SH-SY5Y (cell line): ENCODE data around the gene PDE4D.

ENCODE experiments used
- GATA2 ChIP-seq: IDR thresholded peaks from 2 replicates; pipeline ENCODE4 v1.6.1; 2011; ENCODE audit warnings: mild to moderate bottlenecking, low read depth, low read length
- GATA3 ChIP-seq: IDR thresholded peaks from 2 replicates; pipeline ENCODE4 v1.6.1; 2011; ENCODE audit warnings: low read depth, mild to moderate bottlenecking, low read length, moderate library complexity

DNA sequence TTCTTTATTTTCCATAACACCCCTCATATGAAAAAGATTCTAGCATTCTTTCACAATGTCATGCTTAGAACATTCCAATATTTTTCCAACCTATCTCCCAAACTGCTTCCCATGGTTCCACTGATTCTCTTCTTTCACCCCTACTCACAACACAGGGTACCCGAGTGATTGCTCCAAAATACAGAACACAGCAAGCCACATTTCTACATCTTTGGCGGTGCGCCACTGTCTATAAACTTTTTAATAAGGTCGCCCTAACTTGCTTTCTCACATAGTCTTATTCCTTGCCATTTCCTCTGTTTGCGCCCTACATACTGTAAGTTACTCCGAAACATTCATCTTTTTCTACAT lies 793.6 kb downstream of the PDE4D start:
- TF ChIP-seq GATA2 (no peak), GATA3 (no peak)
